Stimulated activated CD4-positive, alpha-beta T cell treated with anti-CD3 and anti-CD28 coated beads, Interleukin-4, amount 100 ng/mL, for 48 hours (primary cell): ENCODE measurements around the gene HAO1.

ENCODE experiments used
- DNase-seq, 2 donors: peaks; one replicate each; pipeline ENCODE4 v3.0.0-alpha.2; 2020; ENCODE audit warnings: low read depth in 2 of 2

The HAO1 gene

GRCh38 chr20:7926767-7927166 lies 13.5 kb downstream of the HAO1 start:
- no peak for DNase-seq

- no peak for DNase-seq
Observed at GRCh38 chr20:7926323-7926722, 13.9 kb downstream of the HAO1 start.

- no peak for DNase-seq
Observed at GRCh38 chr20:7924692-7925091, 15.6 kb downstream of the HAO1 start.

- DNase-seq, result no peak
Observed at GRCh38 chr20:7916648-7917047, 23.6 kb downstream of the HAO1 start.

- DNase-seq, result no peak
Observed at GRCh38 chr20:7912551-7912950, 27.7 kb downstream of the HAO1 start.

- DNase-seq, result no peak
Observed at GRCh38 chr20:7911586-7912330, 28.5 kb downstream of the HAO1 start.

GRCh38 chr20:7908905-7909304 lies 31.4 kb downstream of the HAO1 start:
- DNase-seq, result no peak

- DNase-seq, result no peak
Observed at GRCh38 chr20:7903429-7903828, 36.8 kb downstream of the HAO1 start.

GRCh38 chr20:7902879-7903278 lies 37.4 kb downstream of the HAO1 start:
- DNase-seq, result no peak

- no peak for DNase-seq
Observed at GRCh38 chr20:7897781-7898364, 42.4 kb downstream of the HAO1 start.

- DNase-seq, result no peak
Observed at GRCh38 chr20:7893014-7893730, 47.1 kb downstream of the HAO1 start.

GRCh38 chr20:7891705-7892104 lies 48.6 kb downstream of the HAO1 start:
- DNase-seq, result no peak

- DNase-seq, result no peak
Observed at GRCh38 chr20:7889736-7890135, 50.5 kb downstream of the HAO1 start.

- DNase-seq, result no peak
Observed at GRCh38 chr20:7883741-7884140, 56.5 kb downstream of the HAO1 start.

GRCh38 chr20:7883309-7883708 lies 56.9 kb downstream of the HAO1 start:
- DNase-seq, result no peak

- DNase-seq, result no peak
Observed at GRCh38 chr20:7882076-7882475, 58.2 kb downstream of the HAO1 start.

GRCh38 chr20:7881551-7881950 lies 58.7 kb downstream of the HAO1 start:
- no peak for DNase-seq

GRCh38 chr20:7879883-7880282 lies 60.4 kb downstream of the HAO1 start:
- DNase-seq, result no peak

GRCh38 chr20:7868108-7868507 lies 72.2 kb downstream of the HAO1 start:
- no peak for DNase-seq

GRCh38 chr20:7866285-7866684 lies 74.0 kb downstream of the HAO1 start:
- DNase-seq, result no peak

GRCh38 chr20:7859356-7859802 lies 80.9 kb downstream of the HAO1 start:
- no peak for DNase-seq

- no peak for DNase-seq
Observed at GRCh38 chr20:7858734-7859250, 81.5 kb downstream of the HAO1 start.

- no peak for DNase-seq
Observed at GRCh38 chr20:7856756-7857155, 83.5 kb downstream of the HAO1 start.
